ENCODE measurements around the gene STAP1.

STAP1 gene

DNA sequence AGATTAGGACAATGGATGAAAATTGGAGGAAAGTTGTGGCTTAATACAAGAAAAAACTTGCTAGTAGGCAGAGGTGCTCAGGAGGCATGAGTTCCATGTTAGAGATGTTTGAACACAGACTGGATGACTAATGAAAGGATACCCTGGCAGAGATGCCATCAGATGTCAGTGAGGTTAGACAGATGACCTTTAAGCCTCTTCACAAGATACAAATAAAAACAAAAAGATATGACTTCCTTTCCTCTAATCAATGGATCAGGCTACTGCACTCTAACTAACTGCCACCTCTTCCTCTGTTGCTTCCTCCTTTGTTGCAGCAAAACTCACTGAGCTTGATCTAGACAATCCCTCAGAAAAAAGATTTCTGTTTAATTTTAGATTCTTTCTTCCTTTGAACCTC is 14.7 kb downstream of the STAP1 start:
- Histone ChIP-seq H3K36me3 (replicated peaks) (no peaks in the 10 kb centered on the region), H3K4me3 (ENCODE audit: low read depth, low read length) (no peak overlapping the region), H3K27ac (no peak overlapping the region), H3K27me3 (replicated peaks) (no peaks in the 10 kb centered on the region)
- TF ChIP-seq CTCF (IDR thresholded peaks at IDR 0.05; ENCODE audit: low read depth, low read length, missing control alignments): no peak
- no peak for DNase-seq
- in situ Hi-C loops (cut with HindIII; ENCODE audit: low pct_ligation_motif_present, low sequenced_read_pairs): no loop called here

- H3K4me3 ChIP-seq (ENCODE audit: low read depth, low read length): no peak overlapping the region
- H3K36me3 ChIP-seq (replicated peaks): no peaks in the 10 kb centered on the region
- no peak overlapping the region for H3K27ac ChIP-seq
- in situ Hi-C loops (cut with HindIII; ENCODE audit: low pct_ligation_motif_present, low sequenced_read_pairs): no loop called here
- no peaks in the 10 kb centered on the region for H3K27me3 ChIP-seq (replicated peaks)
- no peak for DNase-seq
- TF ChIP-seq CTCF (IDR thresholded peaks at IDR 0.05; ENCODE audit: low read depth, low read length, missing control alignments): no peak
These were observed 16.9 kb downstream of the STAP1 start for GRCh38 chr4:67575232-67576058.

- in situ Hi-C loops (cut with HindIII; ENCODE audit: low pct_ligation_motif_present, low sequenced_read_pairs): no loop called here
- no peaks in the 10 kb centered on the region for H3K36me3 ChIP-seq (replicated peaks)
- H3K27ac ChIP-seq: no peak overlapping the region
- H3K4me3 ChIP-seq (ENCODE audit: low read depth, low read length): no peak overlapping the region
- no peak for TF ChIP-seq CTCF (IDR thresholded peaks at IDR 0.05; ENCODE audit: low read depth, low read length, missing control alignments)
- no peak for DNase-seq
- no peaks in the 10 kb centered on the region for H3K27me3 ChIP-seq (replicated peaks)
These were observed 17.5 kb downstream of the STAP1 start for GRCh38 chr4:67576059-67576466.

DNA sequence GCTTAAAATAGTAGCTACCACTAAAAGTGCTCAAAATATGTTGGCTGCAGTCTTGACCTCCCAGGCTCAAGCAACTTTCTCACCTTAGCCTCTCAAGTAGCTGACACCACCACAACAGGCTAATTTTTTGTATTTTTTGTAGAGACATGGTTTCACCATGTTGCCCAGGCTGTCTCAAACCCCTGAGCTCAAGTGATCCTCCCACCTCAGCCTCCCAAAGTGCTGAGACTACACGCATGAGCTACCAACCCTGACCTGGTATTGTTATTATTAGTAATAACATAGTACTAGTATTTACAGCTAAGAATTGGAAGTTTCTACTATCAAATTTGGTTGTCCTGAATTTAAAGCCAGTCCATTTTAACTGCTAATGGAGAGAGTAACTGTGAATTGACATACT is 18.0 kb downstream of the STAP1 start:
- no peak overlapping the region for H3K4me3 ChIP-seq (ENCODE audit: low read depth, low read length)
- DNase-seq: no peak
- H3K27ac ChIP-seq: no peak overlapping the region
- in situ Hi-C loops (cut with HindIII; ENCODE audit: low pct_ligation_motif_present, low sequenced_read_pairs): no loop called here
- H3K36me3 ChIP-seq (replicated peaks): no peaks in the 10 kb centered on the region
- TF ChIP-seq CTCF (IDR thresholded peaks at IDR 0.05; ENCODE audit: low read depth, low read length, missing control alignments): no peak
- H3K27me3 ChIP-seq (replicated peaks): no peaks in the 10 kb centered on the region

DNA sequence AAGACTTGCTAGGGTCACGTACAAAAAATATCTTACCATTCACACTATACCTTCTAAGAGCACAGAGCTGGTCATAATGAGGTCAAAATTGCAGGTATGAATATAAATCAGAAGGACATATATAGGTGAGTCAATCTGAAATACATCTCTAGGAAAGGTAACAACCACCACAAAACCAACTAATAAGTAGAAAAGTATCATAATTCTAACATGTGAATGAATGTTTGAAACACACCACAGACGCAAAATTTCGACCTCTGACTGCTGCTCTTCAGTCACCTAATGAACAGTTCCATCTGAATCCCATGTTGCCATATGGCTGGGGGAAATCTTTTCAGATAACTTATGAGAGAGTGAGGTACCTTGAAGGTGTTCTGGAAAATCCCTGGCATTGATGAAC is 22.1 kb downstream of the STAP1 start:
- no peaks in the 10 kb centered on the region for H3K36me3 ChIP-seq (replicated peaks)
- H3K27ac ChIP-seq: no peak overlapping the region
- no peaks in the 10 kb centered on the region for H3K27me3 ChIP-seq (replicated peaks)
- H3K4me3 ChIP-seq (ENCODE audit: low read depth, low read length): no peak overlapping the region
- no peak for DNase-seq
- in situ Hi-C loops (cut with HindIII; ENCODE audit: low pct_ligation_motif_present, low sequenced_read_pairs): no loop called here
- TF ChIP-seq CTCF (IDR thresholded peaks at IDR 0.05; ENCODE audit: low read depth, low read length, missing control alignments): no peak
